IPS DF 6.9 (cell line): ENCODE results near the gene KCNN3.
A peak's percentile ranks its signal among the peaks of the same experiment; 100 is the strongest.

Experiments used
- DNase-seq: peaks from one replicate; pipeline ENCODE4 v3.0.0-alpha.2; 2013; ENCODE audit warnings: low read depth, low spot score
- H3K27ac ChIP-seq: one replicate; pipeline ENCODE4 v1.5.1; 2013; ENCODE audit warnings: low read length, control low read depth
- H3K27me3 ChIP-seq: 2 replicates; pipeline ENCODE4 v1.6.1; 2013; ENCODE audit warnings: mild to moderate bottlenecking, low read length; ENCODE audit not compliant: control insufficient read depth, insufficient read depth
- H3K36me3 ChIP-seq: 2 replicates; pipeline ENCODE4 v1.6.1; 2013; ENCODE audit warnings: low read length; ENCODE audit not compliant: control insufficient read depth, insufficient read depth
- H3K4me1 ChIP-seq: 2 replicates; pipeline ENCODE4 v1.6.1; 2013; ENCODE audit warnings: low read length; ENCODE audit not compliant: control insufficient read depth, insufficient read depth
- H3K4me3 ChIP-seq: 2 replicates; pipeline ENCODE4 v1.5.1; 2013; ENCODE audit warnings: mild to moderate bottlenecking, low read length
- H3K9me3 ChIP-seq: 2 replicates; pipeline ENCODE4 v1.6.1; 2013; ENCODE audit warnings: low read length, inconsistent platforms; ENCODE audit not compliant: control insufficient read depth, insufficient read depth
- WGBS: extraction: QIAGEN DNeasy Blood & Tissue Kit; methylation state at CpG from one replicate; pipeline ENCODE4 v1.1.7; 2013; ENCODE audit warnings: mixed read lengths, missing lambda C conversion rate; ENCODE audit not compliant: insufficient read length, insufficient coverage; 5-methylcytosine and 5-hydroxymethylcytosine counted together

KCNN3 gene

GRCh38 chr1:154880671-154881070, 10.6 kb upstream of the KCNN3 start:
- Histone ChIP-seq H3K27me3 (no peaks in the 10 kb centered on the region), H3K9me3 (no peaks in the 10 kb centered on the region), H3K36me3 (no peaks in the 10 kb centered on the region), H3K4me3 (no peak overlapping the region), H3K4me1 (peaks cover 3% of the 10 kb centered on the region; the same call in 1 of the 2 replicates), H3K27ac (no peak overlapping the region)
- DNase-seq = no peak
- WGBS = no CpG with 5 or more reads among the region's 5 CpGs

- no CpG with 5 or more reads among the region's 16 CpGs for WGBS
- Histone ChIP-seq H3K27ac (no peak overlapping the region), H3K9me3 (no peaks in the 10 kb centered on the region), H3K36me3 (no peaks in the 10 kb centered on the region), H3K4me1 (peaks cover 3% of the 10 kb centered on the region; the same call in 1 of the 2 replicates), H3K4me3 (no peak overlapping the region), H3K27me3 (no peaks in the 10 kb centered on the region)
- DNase-seq = no peak
Observed at GRCh38 chr1:154879038-154879421, 8.9 kb upstream of the KCNN3 start.

GRCh38 chr1:154878371-154879037, 8.4 kb upstream of the KCNN3 start:
- no CpG with 5 or more reads among the region's 20 CpGs for WGBS
- Histone ChIP-seq H3K27me3 (no peaks in the 10 kb centered on the region), H3K36me3 (no peaks in the 10 kb centered on the region), H3K9me3 (no peaks in the 10 kb centered on the region), H3K27ac (no peak overlapping the region), H3K4me1 (peaks cover 3% of the 10 kb centered on the region; the same call in 1 of the 2 replicates), H3K4me3 (no peak overlapping the region)
- DNase-seq = peak; percentile 67

GRCh38 chr1:154877370-154877974, 7.4 kb upstream of the KCNN3 start:
- DNase-seq = no peak

GRCh38 chr1:154876842-154877369, 6.8 kb upstream of the KCNN3 start:
- no peak overlapping the region for H3K4me3 ChIP-seq
- whole genome bisulfite sequencing = no CpG with 5 or more reads among the region's 3 CpGs
- no peaks in the 10 kb centered on the region for H3K9me3 ChIP-seq
- H3K27ac ChIP-seq = no peak overlapping the region
- no peak for DNase-seq
- H3K27me3 ChIP-seq = no peaks in the 10 kb centered on the region
- peaks cover 3% of the 10 kb centered on the region; the same call in 1 of the 2 replicates for H3K4me1 ChIP-seq
- no peaks in the 10 kb centered on the region for H3K36me3 ChIP-seq

More at GRCh38 chr1:154877370-154877974, 7.4 kb upstream of the KCNN3 start:
- Histone ChIP-seq H3K27ac (no peak overlapping the region), H3K4me3 (no peak overlapping the region), H3K36me3 (no peaks in the 10 kb centered on the region), H3K4me1 (peaks cover 3% of the 10 kb centered on the region; the same call in 1 of the 2 replicates), H3K9me3 (no peaks in the 10 kb centered on the region), H3K27me3 (no peaks in the 10 kb centered on the region)
- WGBS = no CpG with 5 or more reads among the region's 17 CpGs

- Histone ChIP-seq H3K4me1 (peaks cover 4% of the 10 kb centered on the region; the same call in 1 of the 2 replicates), H3K27me3 (no peaks in the 10 kb centered on the region), H3K9me3 (no peaks in the 10 kb centered on the region), H3K4me3 (no peak overlapping the region), H3K36me3 (no peaks in the 10 kb centered on the region), H3K27ac (no peak overlapping the region)
- WGBS = no CpG with 5 or more reads among the region's 5 CpGs
- DNase-seq = no peak
Observed at GRCh38 chr1:154874465-154874864, 4.4 kb upstream of the KCNN3 start.

- H3K4me3 ChIP-seq = no peak overlapping the region
- no peak overlapping the region for H3K27ac ChIP-seq
- H3K9me3 ChIP-seq = no peaks in the 10 kb centered on the region
- no peak for DNase-seq
- peaks cover 10% of the 10 kb centered on the region for H3K4me1 ChIP-seq
- no CpG with 5 or more reads among the region's 9 CpGs for WGBS
- no peaks in the 10 kb centered on the region for H3K27me3 ChIP-seq
- H3K36me3 ChIP-seq = no peaks in the 10 kb centered on the region
Observed at GRCh38 chr1:154873321-154873950, 3.4 kb upstream of the KCNN3 start.

- no peak overlapping the region for H3K27ac ChIP-seq
- H3K27me3 ChIP-seq = no peaks in the 10 kb centered on the region
- H3K4me3 ChIP-seq = no peak overlapping the region
- WGBS = no CpG with 5 or more reads among the region's 1 CpG
- no peaks in the 10 kb centered on the region for H3K36me3 ChIP-seq
- peaks cover 17% of the 10 kb centered on the region for H3K4me1 ChIP-seq
- H3K9me3 ChIP-seq = no peaks in the 10 kb centered on the region
- DNase-seq = no peak
Observed at GRCh38 chr1:154871374-154871773, 1.3 kb upstream of the KCNN3 start.

- no peak for DNase-seq
- Histone ChIP-seq H3K4me1 (peaks cover 17% of the 10 kb centered on the region), H3K27me3 (no peaks in the 10 kb centered on the region), H3K9me3 (no peaks in the 10 kb centered on the region), H3K4me3 (no peak overlapping the region), H3K36me3 (no peaks in the 10 kb centered on the region), H3K27ac (no peak overlapping the region)
- no CpG with 5 or more reads among the region's 6 CpGs for WGBS
Observed at GRCh38 chr1:154870734-154871133, 653 bp upstream of the KCNN3 start.

GRCh38 chr1:154869351-154870114, 548 bp downstream of the KCNN3 start:
- Histone ChIP-seq H3K9me3 (no peaks in the 10 kb centered on the region), H3K27me3 (no peaks in the 10 kb centered on the region), H3K4me3 (no peak overlapping the region), H3K36me3 (no peaks in the 10 kb centered on the region), H3K27ac (no peak overlapping the region), H3K4me1 (peaks cover 19% of the 10 kb centered on the region)
- no CpG with 5 or more reads among the region's 26 CpGs for WGBS
- no peak for DNase-seq
